HepG2 (cell line): Measurements from ENCODE around the gene EPN3. TPM values are rescaled to one million over a fixed set of nuclear protein-coding genes. Genes with fewer than 3 reads are reported as not detected.

Experiments used
- ATAC-seq: fragments of 200-7000 bp; cut with Tn5 transposase; 3 replicates; pipeline ENCODE4 v1.9.1; 2020; ENCODE audit warnings: mild to moderate bottlenecking, moderate library complexity
- BruUV-seq: library from RNA; stranded (reverse); fragments of 400-500 nt; replicated peaks from 2 replicates; lab custom pipeline; 2021; lab: Mats Ljungman, UMichigan
- CTCF ChIA-PET: fragments of 300-600 bp; formaldehyde crosslinking; extraction: SDS; loops from one replicate; lab custom pipeline; 2021; ENCODE audit warnings: low total read pairs, inconsistent platforms, low intra/inter-chr PET ratio; lab: Yijun Ruan, JAX
- POLR2A ChIA-PET: fragments of 350-600 bp; sonication (Branson Sonifier 250); formaldehyde crosslinking; loops from one replicate; lab custom pipeline; 2020; ENCODE audit warnings: antibody characterized with exemption, inconsistent platforms; lab: Yijun Ruan, JAX
- DNase-seq: peaks from one replicate; pipeline ENCODE4 v3.0.0-alpha.2; 2015; ENCODE audit warnings: low spot score
- FAIRE-seq: peaks from 3 replicates; lab custom pipeline; 2011; peaks lifted over from hg19 to GRCh38; lab: Jason Lieb, UNC
- H2AFZ ChIP-seq: one replicate; pipeline ENCODE4 v1.6.1; 2011; ENCODE audit warnings: low read length, inconsistent platforms
- H3K27ac ChIP-seq: fragments of 300-600 bp; 3 replicates; pipeline ENCODE4 v1.8.0; 2011; ENCODE audit warnings: mixed run types, mild to moderate bottlenecking, mixed read lengths, low read length, inconsistent platforms; ENCODE audit not compliant: insufficient read depth; ENCODE audit errors: extremely low read length
- H3K27me3 ChIP-seq, 2 experiments: fragments of 200-600 bp in 1 of 2; 2 replicates in 1 of 2; 3 replicates in 1 of 2; pipeline versions ENCODE4 v1.6.0 to v1.8.0; 2011; ENCODE audit warnings: low read length in 2 of 2, mild to moderate bottlenecking in 2 of 2, moderate library complexity in 2 of 2, inconsistent platforms in 1 of 2; ENCODE audit not compliant: insufficient read depth in 2 of 2, control insufficient read depth in 1 of 2
- H3K36me3 ChIP-seq, 2 experiments: fragments of 200-600 bp in 1 of 2; replicated peaks in 1 of 2; 2 replicates in 1 of 2; 3 replicates in 1 of 2; pipeline versions ENCODE4 v1.5.1 to v1.8.0; 2011; ENCODE audit warnings: low read length in 2 of 2, inconsistent platforms in 1 of 2; ENCODE audit not compliant: insufficient read depth in 2 of 2, control insufficient read depth in 1 of 2
- H3K4me1 ChIP-seq: 2 replicates; pipeline ENCODE4 v1.5.1; 2012; ENCODE audit warnings: low read length, inconsistent platforms; ENCODE audit not compliant: insufficient read depth
- H3K4me2 ChIP-seq: 2 replicates; pipeline ENCODE4 v1.6.0; 2011; ENCODE audit warnings: low read depth, low read length, inconsistent platforms
- H3K4me3 ChIP-seq, 3 experiments: fragments of 200-600 bp in 1 of 3; sonication (generic), shearing (Covaris generic) in 1 of 3; replicated peaks in 1 of 3; 2 replicates each; pipeline ENCODE4 v1.5.1; 2011 to 2016; ENCODE audit warnings: low read length in 3 of 3, inconsistent platforms in 2 of 3, low read depth in 2 of 3, mild to moderate bottlenecking in 2 of 3, control low read depth in 1 of 3, mixed read lengths in 1 of 3; ENCODE audit not compliant: insufficient read depth in 1 of 3
- H3K79me2 ChIP-seq: one replicate; pipeline ENCODE4 v1.6.1; 2011; ENCODE audit warnings: low read length, inconsistent platforms; ENCODE audit not compliant: insufficient read depth
- H3K9ac ChIP-seq: 2 replicates; pipeline ENCODE4 v1.6.0; 2011; ENCODE audit warnings: mild to moderate bottlenecking, low read depth, low read length, inconsistent platforms; ENCODE audit not compliant: insufficient read depth
- H3K9me3 ChIP-seq: 2 replicates; pipeline ENCODE4 v1.5.1; 2012; ENCODE audit warnings: mild to moderate bottlenecking, low read length
- H4K20me1 ChIP-seq: 2 replicates; pipeline ENCODE4 v1.6.0; 2011; ENCODE audit warnings: inconsistent platforms, mild to moderate bottlenecking, low read length, moderate library complexity; ENCODE audit not compliant: insufficient read depth
- ESRRA ChIP-seq: sonication (generic); formaldehyde crosslinking; IDR thresholded peaks from 2 replicates; pipeline ENCODE4 v1.5.1; 2020; ENCODE audit warnings: mild to moderate bottlenecking, low read depth, missing genetic modification reagents
- NR2C2 ChIP-seq: sonication (generic); formaldehyde crosslinking; IDR thresholded peaks from 2 replicates; pipeline ENCODE4 v1.4.0; 2020; ENCODE audit warnings: missing genetic modification reagents, mild to moderate bottlenecking, moderate library complexity, borderline replicate concordance
- RFX5 ChIP-seq: IDR thresholded peaks from 2 replicates; pipeline ENCODE4 v1.6.1; 2011; ENCODE audit warnings: low read depth, low read length, improper control_type of control experiment
- ZBTB33 ChIP-seq: sonication (generic); formaldehyde crosslinking; IDR thresholded peaks from 2 replicates; pipeline ENCODE4 v1.4.0; 2020; ENCODE audit warnings: missing genetic modification reagents
- ZBTB38 ChIP-seq: sonication (generic); formaldehyde crosslinking; IDR thresholded peaks from 2 replicates; pipeline ENCODE4 v1.5.1; 2020; ENCODE audit warnings: mild to moderate bottlenecking, missing genetic modification reagents
- ZFP37 ChIP-seq: sonication (generic); formaldehyde crosslinking; IDR thresholded peaks from 2 replicates; pipeline ENCODE4 v1.4.0; 2020; ENCODE audit warnings: missing genetic modification reagents, borderline replicate concordance
- ZFX ChIP-seq: sonication (generic); formaldehyde crosslinking; IDR thresholded peaks from 2 replicates; pipeline ENCODE4 v1.4.0; 2020; ENCODE audit warnings: mild to moderate bottlenecking, low read depth, missing genetic modification reagents, moderate library complexity
- WGBS: methylation state at CpG from one replicate; pipeline ENCODE4 v1.1.6; 2017; ENCODE audit warnings: low lambda C conversion rate; 5-methylcytosine and 5-hydroxymethylcytosine counted together
- in situ Hi-C: cut with HindIII; loops from 2 replicates; pipeline ENCODE4 v1.10.0; 2017; ENCODE audit warnings: low pct_unique_long_range_greater_than_20kb; ENCODE audit not compliant: extremely low pct_ligation_motif_present
- intact Hi-C: fragments of 100-400 bp; cut with micrococcal nuclease; formaldehyde crosslinking; loops from one replicate; pipeline ENCODE4 v1.10.0; 2022; ENCODE audit not compliant: unreplicated experiment
- polyA plus RNA-seq, 8 experiments: library from polyadenylated mRNA; depleted of rRNA in 3 of 8; stranded (reverse) in 7 of 8; unstranded in 1 of 8; fragments of >200 nt; fragmentation: Illumina TruSeq in 4 of 8; extraction: Trizol in 4 of 8; gene quantifications; 2 replicates each; pipeline versions ENCODE4 v1.2.1 to v1.2.3, GENCODE V29; 2011 to 2016; ENCODE audit warnings: low read depth in 4 of 8, missing spikeins in 1 of 8, mixed read lengths in 1 of 8; ENCODE audit not compliant: insufficient read depth in 1 of 8
- total RNA-seq, 5 experiments: library from RNA; depleted of rRNA; stranded (reverse); fragments of >200 nt; fragmentation: Illumina TruSeq; extraction: Trizol; gene quantifications; 2 replicates each; pipeline ENCODE4 v1.2.3, GENCODE V29; 2016; ENCODE audit warnings: low read depth in 1 of 5

The EPN3 gene
- total and polyA plus RNA-seq, 2 of the 13 experiments (the other 11 are each of a cell fraction or from before 2014, with no cell fraction given): 0.11 to 0.95 TPM

- H3K9me3 ChIP-seq: no peaks in the 10 kb centered on the region
- H3K4me3 ChIP-seq: no peak overlapping the region
- in situ Hi-C loops: loop anchor here (5.0 to 10.0 kb wide), 3 partner anchors 78 to 405 kb away; no protein-coding TSS in a partner anchor
- H3K4me2 ChIP-seq: no peak overlapping the region
- POLR2A ChIA-PET: interaction anchor here (1.0 to 3.1 kb wide), 6 partner anchors 8 to 170 kb away, joined by 3 to 20 read pairs (median 7); partner anchors contain the start of genes CACNA1G and LUC7L3
- H2AFZ ChIP-seq: no peak overlapping the region
- CTCF ChIA-PET: no interaction called here
- H4K20me1 ChIP-seq: no peaks in the 10 kb centered on the region
- BruUV-seq: no TSS peak
- WGBS: 89% methylated on average over 15 of the region's 19 CpGs
- DNase-seq (no peak), ATAC-seq (no peak), FAIRE-seq (no peak)
- TF ChIP-seq NR2C2 (CRISPR knock-in tag): 0 out of 2 replicates have a peak, but pooled peaks have one; percentile 34
- peak; percentile 86 for TF ChIP-seq ZBTB38 (CRISPR knock-in tag)
- peak; percentile 86 for TF ChIP-seq ZBTB33 (CRISPR knock-in tag)
- TF ChIP-seq ZFX (CRISPR knock-in tag): 0 out of 2 replicates have a peak, but pooled peaks have one; percentile 35
- 0 out of 2 replicates have a peak, but pooled peaks have one; percentile 36 for TF ChIP-seq ESRRA
- no peak for TF ChIP-seq ZFP37 (CRISPR knock-in tag)
- TF ChIP-seq RFX5: no peak
- peaks cover 0 to 5% of the 10 kb centered on the region in 2 experiments; a peak in 3 of 5 replicates for H3K36me3 ChIP-seq
- H3K27me3 ChIP-seq: no peaks in the 10 kb centered on the region
- intact Hi-C loops: loop anchor here (10.0 kb wide), 1 partner anchor 405 kb away; no protein-coding TSS in a partner anchor
- no peak overlapping the region for H3K9ac ChIP-seq
- peaks cover 53% of the 10 kb centered on the region for H3K4me1 ChIP-seq
- no peak overlapping the region for H3K27ac ChIP-seq
- peaks cover 3% of the 10 kb centered on the region for H3K79me2 ChIP-seq
Measured at GRCh38 chr17:50549256-50549941, 16.9 kb downstream of the EPN3 start.
